Parathyroid adenoma (tissue), 2 donors: ENCODE results near the gene OR5AN1.

Source experiments
- H2AFZ ChIP-seq: fragments of 300-600 bp; sonication (generic); one replicate; pipeline ENCODE4 v1.7.0; 2017; ENCODE audit warnings: antibody characterized with exemption, mild to moderate bottlenecking
- H3K27ac ChIP-seq: fragments of 300-600 bp; sonication (generic); one replicate; pipeline ENCODE4 v1.7.0; 2017
- H3K27me3 ChIP-seq: fragments of 300-600 bp; sonication (generic); one replicate; pipeline ENCODE4 v1.7.0; 2017; ENCODE audit warnings: low read length; ENCODE audit not compliant: control insufficient read depth, insufficient read depth
- H3K36me3 ChIP-seq: fragments of 300-600 bp; sonication (generic); one replicate; pipeline ENCODE4 v1.7.0; 2017; ENCODE audit warnings: low read length; ENCODE audit not compliant: control insufficient read depth, insufficient read depth
- H3K4me1 ChIP-seq: fragments of 300-600 bp; sonication (generic); one replicate; pipeline ENCODE4 v1.7.0; 2017; ENCODE audit warnings: control low read depth
- H3K4me2 ChIP-seq: fragments of 300-600 bp; sonication (generic); one replicate; pipeline ENCODE4 v1.7.0; 2017; ENCODE audit warnings: low read length
- H3K4me3 ChIP-seq: fragments of 300-600 bp; sonication (generic); one replicate; pipeline ENCODE4 v1.7.0; 2017; ENCODE audit warnings: low read depth, low read length
- H3K79me2 ChIP-seq: fragments of 300-600 bp; sonication (generic); one replicate; pipeline ENCODE4 v1.7.0; 2017; ENCODE audit warnings: control low read depth
- H3K9ac ChIP-seq: fragments of 300-600 bp; sonication (generic); one replicate; pipeline ENCODE4 v1.7.0; 2017; ENCODE audit warnings: mild to moderate bottlenecking
- H3K9me3 ChIP-seq: fragments of 300-600 bp; sonication (generic); one replicate; pipeline ENCODE4 v1.7.0; 2017; ENCODE audit warnings: low read length; ENCODE audit not compliant: control insufficient read depth
- TF ChIP-seq, protein P1 (sequence below): fragments of 300-600 bp; sonication (generic); IDR thresholded peaks from one replicate; pipeline ENCODE4 v1.7.0; 2017; ENCODE audit warnings: antibody characterized with exemption, mild to moderate bottlenecking
- donor health status: primary hyperparathyroidism.

The OR5AN1 gene

GRCh38 chr11:59355226-59355625 is 3.5 kb upstream of the OR5AN1 start:
- Histone ChIP-seq H2AFZ (no peak overlapping the region), H3K27ac (no peak overlapping the region), H3K36me3 (no peaks in the 10 kb centered on the region), H3K4me1 (no peaks in the 10 kb centered on the region), H3K4me3 (no peak overlapping the region), H3K27me3 (no peaks in the 10 kb centered on the region), H3K9me3 (no peaks in the 10 kb centered on the region), H3K79me2 (no peaks in the 10 kb centered on the region), H3K9ac (no peak overlapping the region), H3K4me2 (no peak overlapping the region)
- TF ChIP-seq, protein P1, sequence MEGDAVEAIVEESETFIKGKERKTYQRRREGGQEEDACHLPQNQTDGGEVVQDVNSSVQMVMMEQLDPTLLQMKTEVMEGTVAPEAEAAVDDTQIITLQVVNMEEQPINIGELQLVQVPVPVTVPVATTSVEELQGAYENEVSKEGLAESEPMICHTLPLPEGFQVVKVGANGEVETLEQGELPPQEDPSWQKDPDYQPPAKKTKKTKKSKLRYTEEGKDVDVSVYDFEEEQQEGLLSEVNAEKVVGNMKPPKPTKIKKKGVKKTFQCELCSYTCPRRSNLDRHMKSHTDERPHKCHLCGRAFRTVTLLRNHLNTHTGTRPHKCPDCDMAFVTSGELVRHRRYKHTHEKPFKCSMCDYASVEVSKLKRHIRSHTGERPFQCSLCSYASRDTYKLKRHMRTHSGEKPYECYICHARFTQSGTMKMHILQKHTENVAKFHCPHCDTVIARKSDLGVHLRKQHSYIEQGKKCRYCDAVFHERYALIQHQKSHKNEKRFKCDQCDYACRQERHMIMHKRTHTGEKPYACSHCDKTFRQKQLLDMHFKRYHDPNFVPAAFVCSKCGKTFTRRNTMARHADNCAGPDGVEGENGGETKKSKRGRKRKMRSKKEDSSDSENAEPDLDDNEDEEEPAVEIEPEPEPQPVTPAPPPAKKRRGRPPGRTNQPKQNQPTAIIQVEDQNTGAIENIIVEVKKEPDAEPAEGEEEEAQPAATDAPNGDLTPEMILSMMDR, result no peak

DNA sequence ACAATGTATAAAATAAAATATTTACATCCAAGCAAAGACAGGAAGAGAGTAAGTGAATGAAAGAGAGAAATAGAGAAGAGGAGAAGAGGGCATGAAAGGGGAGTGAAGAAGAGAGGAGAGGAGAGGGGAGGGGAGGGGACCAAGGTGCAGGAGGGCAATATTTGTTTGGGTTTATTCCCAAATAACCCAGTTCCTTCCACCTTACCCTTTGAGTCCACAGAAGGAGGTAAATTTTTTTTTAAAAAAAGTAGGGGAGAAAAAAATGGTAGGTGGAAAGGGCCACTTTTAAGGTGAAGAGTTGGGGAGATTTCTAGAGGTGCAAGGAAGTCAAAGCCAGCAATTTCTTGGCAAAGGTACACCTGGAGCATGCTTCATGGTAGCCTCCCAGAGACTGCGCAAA is 2.1 kb upstream of the OR5AN1 start:
- Histone ChIP-seq H2AFZ (no peak overlapping the region), H3K4me1 (no peaks in the 10 kb centered on the region), H3K4me3 (no peak overlapping the region), H3K9ac (no peak overlapping the region), H3K36me3 (no peaks in the 10 kb centered on the region), H3K9me3 (no peaks in the 10 kb centered on the region), H3K4me2 (no peak overlapping the region), H3K79me2 (no peaks in the 10 kb centered on the region), H3K27me3 (no peaks in the 10 kb centered on the region), H3K27ac (no peak overlapping the region)
- TF ChIP-seq, protein P1, result no peak

- TF ChIP-seq, protein P1, result no peak
- no peaks in the 10 kb centered on the region for H3K79me2 ChIP-seq
- H3K9me3 ChIP-seq, result no peaks in the 10 kb centered on the region
- no peaks in the 10 kb centered on the region for H3K36me3 ChIP-seq
- H3K4me2 ChIP-seq, result no peak overlapping the region
- H3K27me3 ChIP-seq, result no peaks in the 10 kb centered on the region
- H3K4me1 ChIP-seq, result no peaks in the 10 kb centered on the region
- H3K27ac ChIP-seq, result no peak overlapping the region
- no peak overlapping the region for H3K4me3 ChIP-seq
- no peak overlapping the region for H3K9ac ChIP-seq
- H2AFZ ChIP-seq, result no peak overlapping the region
These were observed 675 bp upstream of the OR5AN1 start for GRCh38 chr11:59358020-59358419.

DNA sequence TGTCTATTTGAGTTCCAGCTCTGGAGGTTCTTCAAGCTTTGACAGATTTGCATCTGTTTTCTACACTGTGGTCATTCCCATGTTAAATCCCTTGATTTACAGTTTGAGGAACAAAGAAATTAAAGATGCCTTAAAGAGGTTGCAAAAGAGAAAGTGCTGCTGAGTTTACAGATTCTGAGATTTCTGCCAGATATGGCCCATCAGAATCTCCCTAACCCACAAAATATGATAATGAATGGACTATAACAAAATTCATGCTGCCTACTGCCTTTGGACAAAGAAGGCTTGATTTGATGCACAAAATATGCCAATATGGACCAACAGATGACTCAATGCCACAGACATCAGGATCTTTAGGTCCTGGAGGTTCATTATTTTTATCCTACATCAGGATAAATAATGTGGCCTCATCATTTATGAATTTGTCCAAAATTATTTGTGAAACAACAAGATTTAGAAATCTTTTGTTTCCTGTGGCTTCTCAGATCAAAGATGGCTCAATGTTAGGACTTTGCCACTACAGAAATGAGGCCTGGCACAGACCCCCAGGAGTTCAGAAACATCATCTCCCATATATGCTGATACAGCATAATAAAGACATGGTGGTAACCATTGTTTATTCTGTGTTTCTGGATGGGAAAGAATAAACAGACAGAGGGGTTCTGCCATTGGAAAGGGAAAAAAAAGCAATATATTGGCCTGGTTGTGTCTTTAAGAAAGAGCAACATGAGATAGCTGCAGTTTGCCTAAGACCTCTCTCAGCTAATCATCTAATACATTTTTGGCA is 6.7 kb downstream of the OR5AN1 start:
- Histone ChIP-seq H3K9ac (no peak overlapping the region), H3K4me1 (no peaks in the 10 kb centered on the region), H2AFZ (no peak overlapping the region), H3K9me3 (no peaks in the 10 kb centered on the region), H3K27ac (no peak overlapping the region), H3K79me2 (no peaks in the 10 kb centered on the region), H3K4me3 (no peak overlapping the region), H3K36me3 (no peaks in the 10 kb centered on the region), H3K27me3 (no peaks in the 10 kb centered on the region), H3K4me2 (no peak overlapping the region)
- TF ChIP-seq, protein P1, result no peak
